Fibroblast of lung (primary cell): ENCODE results near the gene SYVN1. TPM values are rescaled to one million over a fixed set of nuclear protein-coding genes. Genes with fewer than 3 reads are reported as not detected.
A peak's percentile ranks its signal among the peaks of the same experiment; 100 is the strongest.
"Not testable (repeated sequence)": the region's sequence is repeated elsewhere in the genome, so short reads cannot be mapped to it uniquely, and the experiment has no call there.

Experiments
- DNase-seq, 2 donors: peaks; one replicate each; pipeline versions ENCODE4 v3.0.0 to v3.0.0-alpha.2; 2010; ENCODE audit warnings: low read depth in 2 of 2
- H2AFZ ChIP-seq: 2 replicates; pipeline ENCODE4 v1.5.1; 2012; ENCODE audit warnings: low read length, control low read depth, inconsistent platforms
- H3K27ac ChIP-seq: 2 replicates; pipeline ENCODE4 v1.5.1; 2011; ENCODE audit warnings: low read length, control low read depth; ENCODE audit not compliant: insufficient read depth
- H3K27me3 ChIP-seq: 2 replicates; pipeline ENCODE4 v1.5.1; 2011; ENCODE audit warnings: mild to moderate bottlenecking, low read length; ENCODE audit not compliant: control insufficient read depth, insufficient read depth
- H3K36me3 ChIP-seq: 2 replicates; pipeline ENCODE4 v1.5.1; 2011; ENCODE audit warnings: low read length; ENCODE audit not compliant: control insufficient read depth, insufficient read depth
- H3K4me1 ChIP-seq: 2 replicates; pipeline ENCODE4 v1.5.1; 2011; ENCODE audit warnings: low read length; ENCODE audit not compliant: control insufficient read depth, insufficient read depth; ENCODE audit errors: extremely low read depth
- H3K4me2 ChIP-seq: 2 replicates; pipeline ENCODE4 v1.5.1; 2011; ENCODE audit warnings: low read length, control low read depth; ENCODE audit not compliant: insufficient read depth; ENCODE audit errors: extremely low read depth
- H3K4me3 ChIP-seq, 4 experiments: fragments of 200-600 bp in 1 of 4; sonication (generic) in 1 of 4; replicated peaks in 1 of 4; 2 replicates each; pipeline ENCODE4 v1.5.1; 2011 to 2016; ENCODE audit warnings: low read length in 4 of 4, low read depth in 3 of 4, mild to moderate bottlenecking in 3 of 4, control low read depth in 2 of 4, inconsistent platforms in 1 of 4, mixed read lengths in 1 of 4; ENCODE audit not compliant: insufficient read depth in 1 of 4; ENCODE audit errors: control extremely low read depth in 1 of 4
- H3K79me2 ChIP-seq: 2 replicates; pipeline ENCODE4 v1.5.1; 2012; ENCODE audit warnings: mild to moderate bottlenecking, low read length, inconsistent platforms; ENCODE audit not compliant: control insufficient read depth, insufficient read depth
- H3K9ac ChIP-seq: 2 replicates; pipeline ENCODE4 v1.5.1; 2011; ENCODE audit warnings: mild to moderate bottlenecking, low read length, control low read depth; ENCODE audit not compliant: insufficient read depth
- H3K9me3 ChIP-seq: 2 replicates; pipeline ENCODE4 v1.5.1; 2012; ENCODE audit warnings: low read depth, low read length; ENCODE audit not compliant: control insufficient read depth, insufficient read depth
- H4K20me1 ChIP-seq: 2 replicates; pipeline ENCODE4 v1.5.1; 2011; ENCODE audit warnings: low read length; ENCODE audit not compliant: control insufficient read depth, insufficient read depth; ENCODE audit errors: extremely low read depth
- EZH2 ChIP-seq: IDR thresholded peaks from 2 replicates; pipeline ENCODE4 v1.5.1; 2012; ENCODE audit warnings: low read length, control low read depth, mild to moderate bottlenecking; ENCODE audit errors: missing control alignments
- polyA plus RNA-seq, 2 donors: library from polyadenylated mRNA; depleted of rRNA in 1 of 2; stranded (reverse) in 1 of 2; unstranded in 1 of 2; fragments of >200 nt; gene quantifications; 2 replicates each; pipeline ENCODE4 v1.2.1, GENCODE V29; 2011 to 2012; ENCODE audit warnings: missing spikeins in 1 of 2
- total RNA-seq: library from RNA; depleted of rRNA; stranded (reverse); fragments of >200 nt; gene quantifications from 2 replicates; pipeline ENCODE4 v1.2.1, GENCODE V29; 2014
- TF ChIP-seq, protein P1 (sequence below), 2 donors: IDR thresholded peaks in 1 of 2; conservative IDR thresholded peaks in 1 of 2; 1 replicate in 1 of 2; 2 replicates in 1 of 2; pipeline ENCODE4 v1.5.1; 2011 to 2012; ENCODE audit warnings: low read length in 2 of 2, control low read depth in 1 of 2, inconsistent platforms in 1 of 2, low read depth in 1 of 2, mild to moderate bottlenecking in 1 of 2

Gene SYVN1
- total and polyA plus RNA-seq, 2 donors (not counting 1 experiment from before 2014, with no cell fraction given): 15.5 to 25.2 TPM

- Histone ChIP-seq H3K9ac (peak overlapping the region; percentile 65), H2AFZ (peak overlapping the region; percentile 81), H3K36me3 (peaks cover 11% of the 10 kb centered on the region), H3K4me3 (peak overlapping the region; percentile 83 to 93 (median 86)), H3K27ac (peak overlapping the region; percentile 43), H3K4me1 (peaks cover 5% of the 10 kb centered on the region), H3K27me3 (no peaks in the 10 kb centered on the region), H3K79me2 (peaks cover 33% of the 10 kb centered on the region), H3K9me3 (no peaks in the 10 kb centered on the region), H3K4me2 (peak overlapping the region; percentile 94), H4K20me1 (no peaks in the 10 kb centered on the region)
- DNase-seq: peak; percentile 58 to 60
- TF ChIP-seq EZH2: no peak
- TF ChIP-seq, protein P1, sequence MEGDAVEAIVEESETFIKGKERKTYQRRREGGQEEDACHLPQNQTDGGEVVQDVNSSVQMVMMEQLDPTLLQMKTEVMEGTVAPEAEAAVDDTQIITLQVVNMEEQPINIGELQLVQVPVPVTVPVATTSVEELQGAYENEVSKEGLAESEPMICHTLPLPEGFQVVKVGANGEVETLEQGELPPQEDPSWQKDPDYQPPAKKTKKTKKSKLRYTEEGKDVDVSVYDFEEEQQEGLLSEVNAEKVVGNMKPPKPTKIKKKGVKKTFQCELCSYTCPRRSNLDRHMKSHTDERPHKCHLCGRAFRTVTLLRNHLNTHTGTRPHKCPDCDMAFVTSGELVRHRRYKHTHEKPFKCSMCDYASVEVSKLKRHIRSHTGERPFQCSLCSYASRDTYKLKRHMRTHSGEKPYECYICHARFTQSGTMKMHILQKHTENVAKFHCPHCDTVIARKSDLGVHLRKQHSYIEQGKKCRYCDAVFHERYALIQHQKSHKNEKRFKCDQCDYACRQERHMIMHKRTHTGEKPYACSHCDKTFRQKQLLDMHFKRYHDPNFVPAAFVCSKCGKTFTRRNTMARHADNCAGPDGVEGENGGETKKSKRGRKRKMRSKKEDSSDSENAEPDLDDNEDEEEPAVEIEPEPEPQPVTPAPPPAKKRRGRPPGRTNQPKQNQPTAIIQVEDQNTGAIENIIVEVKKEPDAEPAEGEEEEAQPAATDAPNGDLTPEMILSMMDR (conservative IDR thresholded peaks at IDR 0.05 in 1 of 2, IDR thresholded peaks at IDR 0.05 in 1 of 2; ENCODE audit: low read depth in 1 of 2, low read length in 2 of 2): peak; percentile 26 to 28
These were observed 46.7 kb upstream of the SYVN1 start for GRCh38 chr11:65180877-65181568.

GRCh38 chr11:65174571-65175010 is 40.3 kb upstream of the SYVN1 start:
- H2AFZ ChIP-seq, H3K4me2 ChIP-seq, H3K36me3 ChIP-seq, H3K9ac ChIP-seq, H3K27ac ChIP-seq, H3K79me2 ChIP-seq, H4K20me1 ChIP-seq, DNase-seq, H3K9me3 ChIP-seq, H3K27me3 ChIP-seq, H3K4me3 ChIP-seq, H3K4me1 ChIP-seq: not testable (repeated sequence)

DNA sequence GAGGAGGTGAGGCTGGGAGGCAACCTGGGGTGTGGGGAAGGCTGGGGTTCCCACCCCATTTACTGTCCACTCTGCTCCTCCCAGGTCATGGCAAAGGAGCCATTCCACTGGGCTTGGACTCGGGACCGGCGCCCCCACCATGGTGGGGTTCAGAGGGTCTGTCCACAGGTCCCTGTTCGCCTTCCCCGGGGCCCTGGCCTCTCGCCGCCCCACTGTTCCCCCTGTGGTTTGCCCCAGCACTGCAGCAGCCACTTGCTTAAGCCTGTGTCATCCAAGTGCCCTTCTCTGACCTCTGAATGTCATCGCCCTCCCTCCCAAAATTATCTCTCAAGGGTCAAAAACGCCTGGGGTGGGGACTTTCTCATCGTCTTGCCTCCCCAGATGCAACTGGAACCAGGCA is 38.3 kb upstream of the SYVN1 start:
- TF ChIP-seq EZH2: no peak
- TF ChIP-seq, protein P1 (conservative IDR thresholded peaks at IDR 0.05 in 1 of 2, IDR thresholded peaks at IDR 0.05 in 1 of 2; ENCODE audit: low read depth in 1 of 2, low read length in 2 of 2): no peak
- Histone ChIP-seq H3K9me3 (no peaks in the 10 kb centered on the region), H3K9ac (no peak overlapping the region), H3K4me1 (no peaks in the 10 kb centered on the region), H3K79me2 (no peaks in the 10 kb centered on the region), H4K20me1 (no peaks in the 10 kb centered on the region), H3K4me3 (no peak overlapping the region), H3K36me3 (no peaks in the 10 kb centered on the region), H3K4me2 (no peak overlapping the region), H3K27me3 (no peaks in the 10 kb centered on the region), H2AFZ (no peak overlapping the region), H3K27ac (no peak overlapping the region)
- DNase-seq: no peak
